HK-2 (cell line): Measurements from ENCODE around the gene TCF4.

Experiments used
- DNase-seq: peaks from one replicate; pipeline ENCODE4 v3.0.0-alpha.2; 2018; ENCODE audit not compliant: unreplicated experiment

Gene TCF4

GRCh38 chr18:55189972-55190371 is 398.0 kb downstream of the TCF4 start:
- no peak for DNase-seq

GRCh38 chr18:55186588-55186987 is 401.4 kb downstream of the TCF4 start:
- no peak for DNase-seq

GRCh38 chr18:55185391-55185790 is 402.6 kb downstream of the TCF4 start:
- DNase-seq: no peak

- no peak for DNase-seq
These were observed 408.2 kb downstream of the TCF4 start for GRCh38 chr18:55179835-55180234.

GRCh38 chr18:55179425-55179824 is 408.6 kb downstream of the TCF4 start:
- no peak for DNase-seq

- no peak for DNase-seq
These were observed 414.7 kb downstream of the TCF4 start for GRCh38 chr18:55173291-55173690.
